Measurements from ENCODE around the gene USP35. TPM values are rescaled to one million over a fixed set of nuclear protein-coding genes. Genes with fewer than 3 reads are reported as not detected.

Gene USP35
- total and polyA plus RNA-seq, 12 donors: 3.6 to 7.3 (median 5.2) TPM

DNA sequence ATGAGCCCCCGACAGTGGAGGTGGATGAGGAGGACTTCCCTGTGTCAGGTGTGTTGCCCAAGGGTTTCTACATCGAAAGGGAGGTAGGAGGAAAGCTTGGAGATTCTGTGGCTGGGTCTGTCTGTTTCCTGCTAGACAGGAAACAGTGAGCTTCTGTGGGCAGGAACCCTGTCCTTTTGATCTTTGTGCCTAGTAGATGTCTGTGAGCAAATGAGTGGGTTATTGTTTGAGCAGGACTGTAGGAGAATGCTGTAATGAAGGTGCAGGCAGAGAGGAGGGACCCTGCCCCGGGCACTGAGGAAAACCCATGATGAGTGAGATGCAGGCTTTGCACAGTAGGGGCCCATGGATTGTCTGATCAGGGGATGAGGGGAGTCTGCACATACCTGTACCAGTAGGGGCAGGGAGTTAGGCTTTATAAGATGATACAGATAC lies 14.0 kb downstream of the USP35 start:
- DNase-seq: no peak
- no peaks in the 10 kb centered on the region for H3K27me3 ChIP-seq

DNA sequence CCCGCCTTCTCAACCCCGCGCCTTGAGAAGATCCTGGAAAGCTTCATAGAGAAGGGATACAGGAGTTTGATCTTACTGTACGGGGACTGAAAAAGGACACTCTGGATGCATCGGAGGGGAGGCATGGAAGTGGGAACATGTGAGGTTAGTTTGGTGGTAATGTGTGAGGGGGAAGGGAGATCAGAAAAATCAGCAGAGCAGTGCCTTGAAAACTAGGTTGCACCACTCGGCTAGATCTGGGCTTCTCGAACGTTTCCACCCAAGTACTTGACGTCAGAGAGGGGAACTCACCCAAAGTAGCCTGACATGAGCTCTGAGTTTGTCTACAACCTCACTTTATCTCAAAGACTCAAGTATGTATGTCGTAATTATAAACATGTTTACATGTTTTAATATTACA lies 14.5 kb downstream of the USP35 start:
- DNase-seq: no peak

More for the DNA sequence above, 14.0 kb downstream of the USP35 start:
- no peak for ATAC-seq
- Histone ChIP-seq H3K4me1 (peaks cover 0 to 19% (median 8%) of the 10 kb centered on the region in 9 donors), H3K9me3 (no peaks in the 10 kb centered on the region), H3K4me3 (no peak overlapping the region), H3K27ac (peak overlapping the region in 1 of 10 donors; percentile 10), H3K36me3 (peaks cover 0 to 84% (median 1%) of the 10 kb centered on the region in 9 donors)
- TF ChIP-seq, protein P1, sequence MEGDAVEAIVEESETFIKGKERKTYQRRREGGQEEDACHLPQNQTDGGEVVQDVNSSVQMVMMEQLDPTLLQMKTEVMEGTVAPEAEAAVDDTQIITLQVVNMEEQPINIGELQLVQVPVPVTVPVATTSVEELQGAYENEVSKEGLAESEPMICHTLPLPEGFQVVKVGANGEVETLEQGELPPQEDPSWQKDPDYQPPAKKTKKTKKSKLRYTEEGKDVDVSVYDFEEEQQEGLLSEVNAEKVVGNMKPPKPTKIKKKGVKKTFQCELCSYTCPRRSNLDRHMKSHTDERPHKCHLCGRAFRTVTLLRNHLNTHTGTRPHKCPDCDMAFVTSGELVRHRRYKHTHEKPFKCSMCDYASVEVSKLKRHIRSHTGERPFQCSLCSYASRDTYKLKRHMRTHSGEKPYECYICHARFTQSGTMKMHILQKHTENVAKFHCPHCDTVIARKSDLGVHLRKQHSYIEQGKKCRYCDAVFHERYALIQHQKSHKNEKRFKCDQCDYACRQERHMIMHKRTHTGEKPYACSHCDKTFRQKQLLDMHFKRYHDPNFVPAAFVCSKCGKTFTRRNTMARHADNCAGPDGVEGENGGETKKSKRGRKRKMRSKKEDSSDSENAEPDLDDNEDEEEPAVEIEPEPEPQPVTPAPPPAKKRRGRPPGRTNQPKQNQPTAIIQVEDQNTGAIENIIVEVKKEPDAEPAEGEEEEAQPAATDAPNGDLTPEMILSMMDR (IDR thresholded peaks at IDR 0.05): no peak
- intact Hi-C loops (cut with DNase I): no loop called here
- 68 to 72% methylated on average over 3 of the region's 3 CpGs for WGBS, 2 donors

DNA sequence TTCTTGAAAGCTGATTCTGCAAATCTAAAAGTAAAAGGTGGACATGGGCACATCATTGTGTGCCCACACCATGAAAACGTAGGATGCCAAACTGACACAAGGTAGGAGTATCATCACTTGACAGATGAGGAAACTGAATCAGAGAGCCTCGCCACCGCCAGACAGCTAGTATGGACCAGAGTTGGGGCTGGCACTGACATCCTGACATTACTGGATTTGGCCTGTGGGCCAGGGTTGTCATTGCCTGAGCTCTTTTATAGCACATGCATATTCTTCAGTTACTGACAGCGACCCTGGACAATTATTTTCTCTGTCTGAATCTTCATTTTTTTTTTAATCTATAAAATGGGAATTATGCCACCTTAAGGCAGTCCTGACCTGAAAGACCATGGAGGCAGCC lies 16.5 kb downstream of the USP35 start:
- DNase-seq (no peak), ATAC-seq (no peak)
- Histone ChIP-seq H3K36me3 (peaks cover 0 to 84% (median 9%) of the 10 kb centered on the region in 9 donors), H3K4me3 (no peak overlapping the region), H3K4me1 (peaks cover 0 to 19% (median 8%) of the 10 kb centered on the region in 9 donors), H3K27ac (no peak overlapping the region), H3K27me3 (no peaks in the 10 kb centered on the region), H3K9me3 (no peaks in the 10 kb centered on the region)
- WGBS, 2 donors: 98 to 99% methylated on average over 4 of the region's 4 CpGs
- intact Hi-C loops (cut with DNase I): no loop called here
- TF ChIP-seq, protein P1 (IDR thresholded peaks at IDR 0.05): no peak

More for the DNA sequence above, 14.5 kb downstream of the USP35 start:
- no peak overlapping the region for H3K4me3 ChIP-seq
- H3K9me3 ChIP-seq: no peaks in the 10 kb centered on the region
- WGBS, 2 donors: 91% methylated on average over 10 of the region's 10 CpGs
- peaks cover 0 to 19% (median 8%) of the 10 kb centered on the region in 9 donors for H3K4me1 ChIP-seq
- intact Hi-C loops (cut with DNase I): no loop called here
- no peak for ATAC-seq
- TF ChIP-seq, protein P1 (IDR thresholded peaks at IDR 0.05): no peak
- peaks cover 0 to 84% (median 0%) of the 10 kb centered on the region in 9 donors for H3K36me3 ChIP-seq
- peak overlapping the region in 1 of 10 donors; percentile 10 for H3K27ac ChIP-seq
- H3K27me3 ChIP-seq: no peaks in the 10 kb centered on the region

DNA sequence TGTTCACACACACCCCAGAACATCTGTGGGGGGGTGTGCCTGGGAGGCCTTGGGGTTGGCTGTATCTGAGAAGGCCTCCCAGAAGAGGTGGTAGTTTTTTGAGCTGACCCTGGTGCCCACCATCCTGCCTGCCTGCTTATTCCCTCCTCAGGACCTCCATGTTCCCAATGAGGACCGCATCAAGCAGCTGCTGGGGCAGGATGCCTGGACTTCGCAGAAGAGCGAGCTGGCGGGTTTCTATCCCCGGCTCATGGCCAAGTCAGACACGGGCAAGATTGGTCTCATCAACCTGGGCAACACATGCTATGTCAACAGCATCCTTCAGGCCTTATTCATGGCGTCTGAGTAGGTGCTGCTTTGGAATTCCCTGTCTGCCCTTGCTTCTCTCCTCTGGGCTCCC lies 17.0 kb downstream of the USP35 start:
- Histone ChIP-seq H3K27me3 (no peaks in the 10 kb centered on the region), H3K4me1 (peaks cover 0 to 19% (median 6%) of the 10 kb centered on the region in 9 donors), H3K9me3 (no peaks in the 10 kb centered on the region), H3K36me3 (peaks cover 0 to 84% (median 12%) of the 10 kb centered on the region in 9 donors), H3K4me3 (no peak overlapping the region), H3K27ac (no peak overlapping the region)
- intact Hi-C loops (cut with DNase I): no loop called here
- TF ChIP-seq, protein P1 (IDR thresholded peaks at IDR 0.05): no peak
- 94 to 95% methylated on average over 7 of the region's 7 CpGs for WGBS, 2 donors
- ATAC-seq (no peak), DNase-seq (no peak)

All from heart right ventricle (tissue), 16 donors.